Hematopoietic multipotent progenitor cell treated with erythropoietin and hydrocortisone succinate and interleukin-3 and kit ligand, for 4 days (in vitro differentiated cells): ENCODE results near the gene NDRG3.

Experiments
- DNase-seq: peaks from one replicate; pipeline ENCODE4 v3.0.0-alpha.2; 2015

Gene NDRG3

DNA sequence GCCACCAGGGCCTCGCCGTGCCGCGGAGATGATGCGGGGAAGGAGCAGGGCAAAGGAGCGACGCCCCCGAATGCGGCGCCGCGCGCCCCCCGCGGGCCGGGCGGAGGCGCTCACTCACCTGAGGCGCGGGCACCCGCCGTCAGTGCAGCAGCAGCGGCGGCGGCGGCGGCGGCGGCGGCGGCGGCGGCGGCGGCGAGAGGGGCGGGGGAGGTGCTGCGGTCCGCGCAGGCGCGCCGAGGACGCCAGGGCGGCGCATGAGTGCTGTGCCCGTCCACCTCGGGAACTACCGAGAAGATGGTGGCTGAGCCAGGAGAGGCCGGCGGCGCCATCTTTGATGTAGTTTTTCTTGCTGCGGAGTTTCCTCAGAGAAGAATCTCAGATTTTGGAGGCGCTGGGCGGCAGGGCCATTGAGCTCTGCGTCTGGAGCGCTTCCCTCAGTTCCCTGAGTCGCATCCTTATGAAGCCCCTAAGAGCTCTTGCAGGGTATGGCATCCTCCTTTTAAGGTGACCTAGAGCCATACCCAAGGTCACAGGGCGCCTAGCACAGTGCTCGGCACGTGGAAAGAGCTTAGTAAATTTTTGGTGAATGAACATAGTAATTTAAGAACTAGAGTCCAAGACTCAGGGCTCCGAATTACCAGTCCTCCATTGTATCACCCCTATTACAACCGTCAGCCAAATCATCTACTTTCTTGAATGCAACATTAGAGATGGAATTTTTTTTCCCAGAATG is at the start of gene NDRG3:
Gene NDRG3, minus strand, starts transcription at position 164 of the 733 bp plus-strand sequence. CDS start 24,355 bp downstream, outside the sequence.
- peak; percentile 98 for DNase-seq

DNA sequence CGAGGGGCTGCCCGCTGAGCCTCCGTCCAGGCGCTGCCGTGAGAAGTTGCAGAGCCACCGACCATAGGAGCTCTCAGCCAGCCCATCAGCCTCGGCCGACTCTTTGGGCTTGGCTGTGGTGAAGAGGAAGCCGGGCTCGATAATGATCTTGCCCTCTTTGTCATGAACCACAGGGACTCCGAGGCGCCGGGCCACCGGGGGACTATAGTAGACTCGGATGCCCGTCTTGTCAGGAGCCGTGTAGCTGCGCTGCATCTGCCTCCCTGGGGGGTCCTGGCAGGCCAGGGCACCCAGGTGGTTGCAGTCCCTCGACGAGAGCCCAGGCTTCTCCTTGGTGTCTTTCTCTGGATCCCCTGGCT is 48.2 kb upstream of the NDRG3 start:
- peak; percentile 70 for DNase-seq

DNA sequence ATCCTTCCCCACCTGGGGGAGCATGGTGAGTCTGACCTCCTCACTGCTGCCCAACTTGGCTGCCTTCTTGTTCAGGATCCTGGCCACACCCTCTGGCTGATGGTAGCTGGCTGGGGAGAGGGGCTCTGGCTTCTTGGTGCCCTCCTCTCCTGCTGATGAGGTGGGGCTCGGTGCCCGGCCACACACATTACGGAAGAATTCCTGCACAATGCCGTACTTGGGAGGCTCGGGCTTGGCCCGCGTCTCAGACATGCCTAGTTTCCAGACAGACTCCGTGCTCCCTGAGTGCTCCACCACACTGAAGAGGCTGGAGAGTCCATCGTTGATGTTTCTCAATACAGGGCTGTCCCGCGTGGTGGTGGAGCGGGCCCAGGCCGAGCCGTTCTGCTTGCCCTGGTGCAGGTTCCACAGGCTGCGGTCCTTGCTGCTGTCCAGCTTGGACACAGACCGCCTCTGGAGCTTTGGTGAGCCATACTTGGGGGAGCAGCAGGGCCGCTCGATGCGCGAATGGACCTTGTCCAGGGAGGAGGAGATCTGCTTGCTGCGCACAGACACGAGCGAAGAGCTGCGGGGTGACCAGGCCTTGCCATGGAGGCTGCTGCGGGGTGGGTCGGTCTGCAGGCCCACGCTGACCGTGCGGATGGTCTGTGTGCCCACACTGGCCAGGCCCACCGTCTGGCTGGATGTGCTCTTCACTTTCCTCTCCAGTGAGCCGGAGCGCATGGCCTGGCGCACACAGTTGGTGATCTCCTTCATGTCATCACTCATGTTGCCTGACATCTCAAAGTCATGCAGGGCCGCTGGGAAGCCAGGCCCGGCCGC is 47.6 kb upstream of the NDRG3 start:
- DNase-seq = no peak

DNA sequence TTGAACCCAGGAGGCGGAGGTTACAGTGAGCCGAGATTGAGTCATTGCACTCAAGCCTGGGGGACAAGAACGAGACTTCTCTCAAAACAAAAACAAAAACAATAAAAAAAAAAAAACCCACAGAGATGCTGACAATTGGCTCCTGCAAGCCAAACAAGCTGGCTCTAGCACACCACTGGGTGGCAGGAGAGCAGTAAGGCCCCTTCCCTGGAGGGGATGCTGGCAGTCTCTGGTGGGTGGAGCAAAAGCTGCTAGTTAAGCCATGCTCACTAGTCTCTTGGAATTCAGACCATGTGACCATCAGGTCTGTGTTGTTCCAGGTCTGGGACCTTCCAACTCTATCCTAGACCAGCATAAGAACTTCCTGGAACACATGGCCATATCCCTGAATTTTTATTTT is 46.5 kb upstream of the NDRG3 start:
- DNase-seq = peak; percentile 73

DNA sequence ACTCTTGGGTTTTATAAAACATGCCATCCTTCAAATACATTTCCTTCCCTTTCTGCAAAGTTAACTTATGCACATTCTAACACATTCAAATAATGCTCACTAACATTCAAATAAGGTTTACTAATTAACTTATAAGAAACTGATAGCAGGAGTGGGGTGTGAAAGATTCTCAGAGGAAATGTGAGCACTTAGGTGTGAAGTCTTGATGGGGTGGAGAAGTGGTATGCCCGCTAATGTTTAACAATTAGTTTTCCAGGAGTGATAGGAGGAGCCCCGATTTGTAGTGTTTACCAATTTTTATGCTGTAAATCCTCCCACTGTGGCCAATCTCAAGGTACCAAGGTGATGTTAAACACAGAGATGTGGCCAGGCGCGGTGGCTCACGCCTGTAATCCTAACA is 46.0 kb upstream of the NDRG3 start:
- DNase-seq = no peak

DNA sequence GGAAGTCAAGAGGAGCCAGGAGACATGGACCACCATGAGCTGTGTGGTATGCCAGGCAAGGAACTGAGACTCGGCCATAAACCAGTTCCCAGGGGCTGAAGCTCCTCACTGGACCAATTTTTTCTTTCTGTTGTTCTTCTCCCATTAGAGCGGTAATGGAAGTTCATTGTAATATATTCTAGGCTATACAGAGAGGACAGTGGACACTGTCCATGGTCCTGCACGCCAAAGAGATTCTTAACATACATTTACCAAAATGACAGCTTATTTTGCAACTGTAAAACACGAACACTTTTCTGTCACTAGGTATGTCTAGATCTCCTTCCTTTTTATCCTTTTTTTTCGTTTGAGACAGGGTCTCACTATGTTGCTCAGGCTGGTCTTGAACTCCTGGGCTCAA is 40.8 kb upstream of the NDRG3 start:
- DNase-seq = peak; percentile 18

DNA sequence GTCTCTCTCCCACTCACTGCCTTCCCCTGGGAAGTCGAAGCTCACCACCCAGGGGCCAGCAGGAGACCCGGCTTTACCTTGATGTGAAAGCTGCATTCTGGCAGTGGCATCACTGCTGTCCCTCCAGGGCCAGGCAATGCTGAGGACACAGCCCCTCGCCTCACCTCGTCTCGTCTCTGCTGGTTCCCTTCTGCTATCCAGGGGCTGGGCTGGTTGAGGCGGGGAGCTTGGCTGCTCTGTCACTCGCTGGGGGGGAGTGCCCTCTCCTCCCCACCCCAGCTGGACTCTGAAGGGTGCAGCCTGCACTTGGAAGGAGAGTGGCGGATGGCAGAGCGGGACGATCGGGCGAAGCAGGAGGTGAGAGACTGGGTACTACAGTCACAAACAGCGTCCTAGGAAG is 40.4 kb upstream of the NDRG3 start:
- no peak for DNase-seq

DNA sequence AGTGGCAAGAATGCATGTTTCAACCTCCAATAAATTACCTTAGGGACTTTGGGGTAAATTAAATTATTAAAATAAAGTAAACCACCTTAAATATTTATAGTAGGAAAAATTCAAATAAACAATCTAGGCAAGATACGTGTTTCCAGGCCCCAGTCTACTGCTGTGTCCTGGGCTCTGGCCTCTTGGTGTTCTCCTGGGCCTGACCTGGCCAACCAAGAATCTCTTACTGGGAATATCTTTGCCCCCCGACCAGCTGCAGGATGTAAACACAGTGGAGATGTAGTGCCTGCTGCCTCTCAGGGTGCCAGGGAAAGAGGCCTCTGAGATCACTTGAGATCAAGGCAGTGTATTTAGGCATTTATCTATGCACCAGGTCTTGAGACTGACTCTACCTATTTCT is 39.4 kb upstream of the NDRG3 start:
- DNase-seq = no peak

DNA sequence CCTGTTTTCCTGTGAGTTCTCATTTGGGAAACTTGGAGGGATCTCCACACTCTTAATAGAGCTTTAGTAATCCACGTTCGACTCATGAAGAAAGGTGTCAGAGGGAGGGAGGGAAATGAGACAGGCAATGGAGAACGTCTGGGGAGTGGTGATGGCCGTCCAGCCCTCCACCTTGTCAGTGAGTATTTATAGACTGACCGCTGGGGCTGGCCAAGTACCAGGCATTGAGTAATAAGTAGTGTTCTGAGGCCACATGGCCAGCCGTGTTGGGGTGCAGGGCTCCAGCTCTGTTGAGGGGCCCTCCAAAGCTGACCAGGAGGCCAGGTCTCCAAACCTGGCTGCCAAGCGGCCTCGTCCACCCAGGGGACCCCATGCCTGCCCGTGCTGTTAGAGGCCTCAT is 39.0 kb upstream of the NDRG3 start:
- no peak for DNase-seq

DNA sequence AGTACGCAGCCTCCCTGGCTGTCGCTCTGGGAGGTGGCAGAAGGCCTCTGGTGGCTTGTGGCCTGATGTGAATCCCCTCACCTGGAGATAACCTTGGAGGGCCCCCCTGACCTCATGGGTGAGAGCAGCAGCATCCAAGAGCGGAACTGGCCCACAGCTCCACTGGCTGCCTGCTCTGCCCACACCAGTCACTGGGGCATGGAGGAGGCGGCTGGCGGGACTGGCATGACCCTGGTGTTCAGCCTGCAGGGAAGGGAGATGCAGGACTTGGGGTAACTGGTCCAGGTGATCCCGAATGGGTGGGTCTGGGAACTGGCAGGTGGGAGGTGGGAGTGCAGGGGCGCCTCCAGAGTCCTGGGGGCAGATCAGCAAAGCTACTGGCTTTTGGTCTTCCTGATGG is 38.2 kb upstream of the NDRG3 start:
- no peak for DNase-seq

DNA sequence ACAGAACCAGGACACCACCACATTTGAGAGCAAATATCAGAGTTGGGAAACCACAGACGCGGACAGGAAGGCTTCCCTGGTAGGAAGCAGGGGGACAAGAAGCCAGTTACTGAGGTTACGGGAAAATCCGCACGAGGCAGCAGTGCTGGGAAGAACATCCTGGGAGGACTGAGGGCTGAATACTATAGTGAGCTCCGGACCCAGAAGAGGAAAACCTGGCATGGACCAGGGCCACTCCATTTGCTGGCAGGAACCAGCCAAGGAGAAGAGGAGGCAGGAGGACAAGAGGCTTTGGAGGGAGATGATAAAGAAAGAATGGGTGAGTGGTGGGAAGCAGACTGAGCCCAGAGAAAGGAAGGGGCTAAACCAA is 33.8 kb upstream of the NDRG3 start:
- no peak for DNase-seq

DNA sequence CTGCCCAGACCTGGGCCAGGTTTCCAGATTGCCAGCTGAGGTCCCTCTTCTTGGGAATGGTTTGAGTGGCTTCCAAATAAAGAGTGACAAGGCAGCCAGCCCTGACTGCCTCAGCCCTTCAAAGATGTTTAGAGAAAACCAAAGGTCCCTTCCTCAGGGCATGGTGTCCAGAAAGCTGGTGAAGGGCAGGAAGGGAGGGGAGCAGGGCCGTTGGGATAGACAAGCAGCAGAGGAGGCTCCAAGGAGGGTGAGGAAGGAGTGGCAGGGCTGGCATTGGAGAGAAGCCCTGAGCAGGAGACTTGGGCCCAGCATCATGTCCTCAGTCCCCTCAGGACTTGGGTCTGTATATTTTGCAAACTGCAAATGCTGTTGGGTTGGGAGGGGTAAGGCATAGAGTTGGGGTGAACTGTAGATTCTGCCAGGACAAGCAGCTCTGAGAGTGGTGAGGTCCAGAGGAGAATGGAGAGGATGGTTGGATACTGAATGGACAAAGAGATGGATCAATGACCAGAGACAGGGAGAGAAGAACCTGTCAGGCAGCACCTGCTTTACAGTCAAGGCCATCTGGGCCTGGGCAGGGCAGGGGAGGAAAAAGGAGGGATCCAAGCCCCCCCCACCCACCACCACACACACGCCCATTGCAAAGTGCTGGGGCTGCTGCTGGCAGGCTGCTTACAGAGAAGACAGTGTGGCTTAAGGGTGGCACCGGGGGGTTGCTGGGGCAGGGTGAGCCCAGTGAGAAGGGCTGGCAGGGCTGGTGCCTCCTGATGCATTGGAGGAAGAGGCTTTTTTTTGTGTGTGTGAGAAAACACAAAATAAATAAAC is 33.2 kb upstream of the NDRG3 start:
- no peak for DNase-seq

DNA sequence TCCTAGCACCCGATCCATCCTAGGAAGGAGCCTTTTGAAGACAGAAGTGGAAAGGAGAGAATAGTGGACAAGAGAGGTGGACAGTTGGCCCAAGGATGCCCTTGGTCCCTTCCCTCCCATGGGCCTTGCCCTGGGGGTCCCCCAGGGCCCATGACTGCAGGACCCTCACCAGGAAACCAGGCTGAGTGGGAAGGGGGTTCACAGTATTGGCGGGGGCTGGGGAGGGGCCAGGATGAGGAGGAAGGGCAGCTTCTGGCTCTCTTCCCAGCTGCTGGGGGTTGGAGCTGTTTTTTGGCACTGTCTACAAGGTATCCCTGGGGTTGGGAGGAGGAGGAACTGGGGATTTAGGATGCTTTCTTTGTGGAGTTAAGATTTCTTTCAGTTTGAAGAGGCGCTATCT is 31.7 kb upstream of the NDRG3 start:
- no peak for DNase-seq

DNA sequence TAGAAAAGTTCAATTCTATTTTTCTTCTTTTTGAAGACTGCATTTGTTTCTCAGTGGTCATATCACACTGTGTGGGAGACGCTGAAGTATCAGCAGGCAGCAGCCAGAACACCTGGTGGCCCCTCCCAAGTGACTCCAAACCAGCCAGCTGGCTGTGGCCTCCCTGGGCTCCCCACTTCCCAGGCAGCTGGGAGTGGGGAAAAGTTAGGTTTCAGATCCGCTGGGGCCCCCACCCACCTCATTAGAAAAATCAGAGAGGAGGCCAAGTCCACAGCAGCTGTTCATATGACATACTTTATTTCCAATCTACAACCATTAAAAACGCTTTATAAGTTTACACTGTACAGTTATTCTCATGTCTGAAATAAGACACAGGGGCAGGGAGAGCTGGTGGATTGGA is 31.3 kb upstream of the NDRG3 start:
- no peak for DNase-seq

DNA sequence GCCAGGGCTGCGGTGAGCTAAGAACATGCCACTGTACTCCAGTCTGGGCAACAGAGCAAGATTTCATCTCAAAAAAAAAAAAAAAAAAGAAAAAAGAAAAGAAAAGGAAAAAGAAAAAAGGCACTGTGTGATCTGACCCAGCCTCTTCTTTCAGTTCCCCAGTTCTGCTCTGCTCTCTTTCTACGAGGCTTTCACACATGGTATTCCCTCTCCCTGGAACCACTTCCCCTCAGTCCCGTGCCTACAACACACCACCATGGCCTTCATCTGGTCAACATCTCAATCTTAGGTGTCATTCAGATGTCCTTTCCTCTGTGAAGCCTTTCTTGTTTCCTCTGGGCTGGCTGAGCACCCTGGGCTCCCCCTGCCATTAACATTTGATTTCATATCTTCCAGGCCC is 29.9 kb upstream of the NDRG3 start:
- DNase-seq = no peak

DNA sequence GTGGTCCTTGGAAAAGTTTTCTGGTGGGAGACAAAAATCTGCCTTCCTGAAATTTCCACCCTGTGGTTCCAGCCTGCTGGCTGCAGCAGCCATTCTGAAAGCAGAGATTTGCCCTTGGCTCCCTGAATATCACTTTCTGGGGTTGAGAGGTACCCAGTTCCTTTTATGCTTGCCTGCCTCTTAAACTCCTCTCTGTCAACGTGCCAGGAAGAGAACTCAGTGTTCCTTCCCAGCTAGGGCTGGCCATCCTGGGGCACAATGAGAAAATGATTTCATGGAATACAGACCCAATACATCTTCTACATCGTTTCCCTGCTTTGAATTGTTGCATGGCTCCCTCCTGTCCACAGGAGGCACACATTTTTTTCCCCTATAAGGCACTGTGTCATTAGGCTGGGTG is 29.3 kb upstream of the NDRG3 start:
- DNase-seq = no peak

DNA sequence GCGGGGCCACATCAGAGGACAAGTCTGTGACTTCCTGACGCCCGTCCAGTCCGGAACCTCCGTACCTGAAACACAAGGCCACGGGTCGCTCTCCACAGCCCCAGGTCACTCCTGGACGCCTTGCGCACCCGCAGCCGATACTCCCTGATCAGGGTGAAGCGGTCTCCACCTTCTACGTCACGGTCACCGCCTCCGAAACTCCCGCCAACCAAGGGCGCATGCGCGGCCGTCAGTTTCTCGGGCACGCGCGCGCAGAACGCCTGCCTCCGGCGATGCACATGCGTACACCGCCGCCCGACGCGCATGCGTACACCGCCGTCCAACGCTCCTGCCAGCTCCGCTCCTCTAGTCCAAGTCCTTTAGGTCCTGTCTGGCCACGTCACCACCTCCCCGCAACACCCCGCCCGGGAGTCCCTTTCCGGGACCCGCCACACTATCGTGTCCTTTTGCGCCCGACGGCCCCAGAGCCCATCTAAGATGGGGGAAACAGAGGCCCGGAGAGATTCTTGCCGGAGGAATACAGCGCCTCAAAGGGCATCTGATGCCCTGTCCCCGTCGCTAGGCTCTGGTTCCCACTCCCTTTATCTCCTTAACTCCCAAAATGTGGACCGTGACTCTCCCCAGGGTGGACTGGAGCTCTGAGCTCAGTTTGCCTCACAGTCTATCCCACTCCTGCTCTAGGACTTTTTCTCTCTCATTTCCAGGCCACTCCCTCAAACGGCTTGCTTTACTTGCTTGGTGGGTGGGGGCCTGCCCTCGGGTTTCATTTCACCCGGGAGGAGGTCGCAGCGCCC is 27.9 kb upstream of the NDRG3 start, which contains the start of gene DSN1:
Gene DSN1, minus strand, starts transcription at position 167 of the 794 bp plus-strand sequence. CDS start 2,305 bp downstream, outside the sequence.
- DNase-seq = peak; percentile 99

DNA sequence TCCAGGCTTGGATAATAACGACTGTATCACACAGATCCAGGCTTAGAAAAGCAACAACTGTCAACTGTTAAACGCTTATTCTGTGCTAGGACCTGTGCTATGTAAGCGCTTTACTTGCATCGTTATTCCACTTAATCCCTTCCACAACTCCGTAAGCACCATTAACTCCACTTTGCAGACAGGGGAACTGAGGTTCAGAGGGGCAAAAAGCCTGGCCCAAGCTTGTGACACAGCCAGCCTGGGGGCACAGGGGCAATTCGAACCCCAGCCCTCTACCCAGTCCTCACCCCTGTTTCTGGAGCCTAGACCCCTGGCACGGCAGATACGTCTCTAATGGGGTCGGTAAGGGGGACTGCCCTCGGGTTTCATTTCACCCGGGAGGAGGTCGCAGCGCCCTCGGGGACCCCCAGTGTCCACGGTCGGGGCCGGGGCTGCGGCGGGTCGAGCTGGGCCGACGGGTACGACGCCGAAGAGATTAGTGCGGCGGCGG is 27.3 kb upstream of the NDRG3 start:
- peak; percentile 31 for DNase-seq

DNA sequence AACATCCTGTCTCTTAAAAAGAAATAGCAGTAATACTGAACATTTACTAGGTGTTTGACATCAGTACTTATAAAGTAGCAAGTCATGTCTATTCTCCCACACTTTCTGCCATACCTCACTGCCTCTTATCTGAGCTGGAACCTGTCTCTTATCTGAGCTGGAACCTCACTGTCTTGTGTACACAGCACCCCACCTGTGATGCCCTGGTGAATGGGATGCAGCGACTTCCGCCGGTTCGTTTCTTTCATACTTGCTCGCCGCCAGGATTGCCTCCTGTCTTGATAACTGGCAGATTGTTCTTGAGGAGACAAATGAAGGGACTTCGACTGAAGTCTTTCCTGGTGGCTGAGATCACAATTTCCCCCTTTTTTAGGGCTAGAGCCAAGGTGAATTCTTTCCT is 24.8 kb upstream of the NDRG3 start:
- DNase-seq = no peak

DNA sequence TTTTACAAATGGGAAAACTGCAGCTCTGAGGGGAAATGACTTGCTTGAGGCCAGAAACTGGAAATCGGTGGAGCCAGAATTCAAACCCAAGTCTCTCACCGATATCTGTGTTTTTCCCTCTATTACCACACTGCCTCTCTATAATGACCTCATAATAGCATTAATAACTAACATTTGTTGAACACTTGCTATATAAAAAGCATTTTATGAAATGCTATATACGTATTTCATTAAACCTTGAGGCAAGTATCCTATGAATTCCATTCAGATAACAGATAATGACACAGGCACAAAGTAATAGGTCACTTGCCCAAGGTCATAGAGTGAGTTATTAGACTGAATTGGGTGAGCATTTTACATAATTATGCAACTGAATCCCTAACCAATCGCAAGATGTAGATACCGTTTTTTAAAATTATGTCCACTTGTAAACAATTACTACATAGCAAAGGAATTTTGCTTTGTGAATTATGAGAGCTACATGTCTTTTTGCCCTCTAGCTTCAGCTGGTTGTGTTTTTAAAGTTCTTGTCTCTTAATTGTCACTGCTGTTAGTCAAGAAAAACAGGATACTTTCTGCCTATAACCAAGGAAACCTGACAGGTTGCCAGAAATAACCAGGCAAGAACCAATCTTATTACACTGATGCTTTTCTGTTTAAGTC is 23.0 kb upstream of the NDRG3 start:
- DNase-seq = no peak

DNA sequence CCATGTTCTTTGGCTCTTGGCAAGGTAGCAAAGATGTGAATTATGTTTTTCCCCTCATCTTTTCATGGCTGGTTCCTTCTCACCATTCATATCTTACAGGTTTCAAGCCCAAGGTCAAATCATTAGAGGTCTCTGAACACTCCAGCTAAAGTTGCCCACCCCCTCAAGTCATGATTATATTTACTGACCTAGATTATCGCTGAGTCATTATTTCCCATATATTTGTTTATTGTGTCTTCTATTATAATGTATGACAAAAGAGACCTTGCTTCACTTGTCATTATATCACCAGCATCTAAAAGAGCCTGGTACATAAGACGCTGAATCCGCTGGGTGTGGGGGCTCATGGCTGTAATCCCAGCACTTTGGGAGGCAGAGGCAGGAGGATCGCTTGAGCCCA is 15.2 kb upstream of the NDRG3 start:
- DNase-seq = no peak

DNA sequence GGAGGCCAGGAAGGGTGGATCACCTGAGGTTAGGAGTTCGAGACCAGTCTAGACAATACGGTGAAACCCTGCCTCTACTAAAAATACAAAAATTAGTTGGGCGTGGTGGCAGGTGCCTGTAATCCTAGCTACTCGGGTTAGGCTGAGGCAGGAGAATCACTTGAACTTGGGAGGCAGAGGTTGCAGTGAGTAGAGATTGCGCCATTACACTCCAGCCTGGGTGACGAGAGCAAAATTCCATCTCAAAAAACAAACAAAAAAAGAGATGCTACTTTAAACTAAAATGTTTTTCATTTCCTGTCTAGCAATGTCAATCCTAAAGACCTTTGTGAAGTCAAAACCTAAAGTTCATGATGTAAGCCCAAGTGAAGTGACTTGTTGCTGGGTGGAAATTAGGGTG is 14.8 kb upstream of the NDRG3 start:
- no peak for DNase-seq
